Urothelium cell line (cell line): ENCODE results near the gene CCL19.

Source experiments
- DNase-seq: peaks from one replicate; pipeline ENCODE4 v3.0.0; 2011; ENCODE audit warnings: low spot score, mixed read lengths
- FAIRE-seq: peaks from 2 replicates; lab custom pipeline; 2011; peaks lifted over from hg19 to GRCh38; lab: Jason Lieb, UNC

The CCL19 gene

GRCh38 chr9:34642679-34643078 is 48.4 kb downstream of the CCL19 start:
- DNase-seq (no peak), FAIRE-seq (no peak)
